GM23338 (cell line): Measurements from ENCODE around the gene C9orf85.

ENCODE experiments used
- CTCF ChIP-seq, 2 experiments: fragments of 200-600 bp in 1 of 2; sonication (generic) in 1 of 2; conservative IDR thresholded peaks; 2 replicates each; pipeline versions ENCODE4 v1.5.1 to v1.6.1; 2016 to 2017; ENCODE audit warnings: antibody characterized with exemption in 2 of 2, low read depth in 2 of 2, mild to moderate bottlenecking in 2 of 2, moderate library complexity in 1 of 2
- ETS1 ChIP-seq: IDR thresholded peaks from 2 replicates; pipeline ENCODE4 v1.6.1; 2016; ENCODE audit warnings: antibody characterized with exemption
- EZH2 ChIP-seq: fragments of 200-600 bp; sonication (generic); IDR thresholded peaks from one replicate; pipeline ENCODE4 v1.8.0; 2017; ENCODE audit warnings: antibody characterized with exemption, mild to moderate bottlenecking, low read depth; ENCODE audit not compliant: unreplicated experiment
- EZH2phosphoT487 ChIP-seq: fragments of 200-600 bp; sonication (generic); IDR thresholded peaks from one replicate; pipeline ENCODE4 v1.8.1; 2018; ENCODE audit warnings: antibody characterized with exemption; ENCODE audit not compliant: unreplicated experiment
- JUNB ChIP-seq: IDR thresholded peaks from one replicate; pipeline ENCODE4 v1.6.1; 2016; ENCODE audit warnings: antibody characterized with exemption; ENCODE audit not compliant: unreplicated experiment
- POLR2AphosphoS5 ChIP-seq: IDR thresholded peaks from 2 replicates; pipeline ENCODE4 v1.6.1; 2016; ENCODE audit warnings: antibody characterized with exemption, low read depth
- STAT1 ChIP-seq: IDR thresholded peaks from one replicate; pipeline ENCODE4 v1.6.1; 2016; ENCODE audit warnings: antibody characterized with exemption; ENCODE audit not compliant: unreplicated experiment
- ZNF114 ChIP-seq: fragments of 250-450 bp; sonication (Bioruptor Pico); IDR thresholded peaks from 2 replicates; pipeline ENCODE4 v1.5.0; 2020; ENCODE audit warnings: mild to moderate bottlenecking, moderate library complexity
- ZNF331 ChIP-seq: fragments of 250-450 bp; sonication (Bioruptor Pico); IDR thresholded peaks from 2 replicates; pipeline ENCODE4 v1.5.0; 2020; ENCODE audit warnings: low read depth, mild to moderate bottlenecking, moderate library complexity
- TF ChIP-seq, protein P1 (sequence below): IDR thresholded peaks from one replicate; pipeline ENCODE4 v1.6.1; 2018; ENCODE audit warnings: antibody characterized with exemption; ENCODE audit not compliant: unreplicated experiment

GRCh38 chr9:71962328-71962727 lies 50.9 kb downstream of the C9orf85 start:
- TF ChIP-seq EZH2 (no peak), CTCF (conservative IDR thresholded peaks at IDR 0.05; ENCODE audit: low read depth in 2 of 2) (no peak), STAT1 (no peak), EZH2phosphoT487 (no peak), ZNF331 (CRISPR knock-in tag) (no peak), JUNB (no peak), POLR2AphosphoS5 (no peak), ZNF114 (CRISPR knock-in tag) (no peak), ETS1 (no peak)
- TF ChIP-seq, protein P1, sequence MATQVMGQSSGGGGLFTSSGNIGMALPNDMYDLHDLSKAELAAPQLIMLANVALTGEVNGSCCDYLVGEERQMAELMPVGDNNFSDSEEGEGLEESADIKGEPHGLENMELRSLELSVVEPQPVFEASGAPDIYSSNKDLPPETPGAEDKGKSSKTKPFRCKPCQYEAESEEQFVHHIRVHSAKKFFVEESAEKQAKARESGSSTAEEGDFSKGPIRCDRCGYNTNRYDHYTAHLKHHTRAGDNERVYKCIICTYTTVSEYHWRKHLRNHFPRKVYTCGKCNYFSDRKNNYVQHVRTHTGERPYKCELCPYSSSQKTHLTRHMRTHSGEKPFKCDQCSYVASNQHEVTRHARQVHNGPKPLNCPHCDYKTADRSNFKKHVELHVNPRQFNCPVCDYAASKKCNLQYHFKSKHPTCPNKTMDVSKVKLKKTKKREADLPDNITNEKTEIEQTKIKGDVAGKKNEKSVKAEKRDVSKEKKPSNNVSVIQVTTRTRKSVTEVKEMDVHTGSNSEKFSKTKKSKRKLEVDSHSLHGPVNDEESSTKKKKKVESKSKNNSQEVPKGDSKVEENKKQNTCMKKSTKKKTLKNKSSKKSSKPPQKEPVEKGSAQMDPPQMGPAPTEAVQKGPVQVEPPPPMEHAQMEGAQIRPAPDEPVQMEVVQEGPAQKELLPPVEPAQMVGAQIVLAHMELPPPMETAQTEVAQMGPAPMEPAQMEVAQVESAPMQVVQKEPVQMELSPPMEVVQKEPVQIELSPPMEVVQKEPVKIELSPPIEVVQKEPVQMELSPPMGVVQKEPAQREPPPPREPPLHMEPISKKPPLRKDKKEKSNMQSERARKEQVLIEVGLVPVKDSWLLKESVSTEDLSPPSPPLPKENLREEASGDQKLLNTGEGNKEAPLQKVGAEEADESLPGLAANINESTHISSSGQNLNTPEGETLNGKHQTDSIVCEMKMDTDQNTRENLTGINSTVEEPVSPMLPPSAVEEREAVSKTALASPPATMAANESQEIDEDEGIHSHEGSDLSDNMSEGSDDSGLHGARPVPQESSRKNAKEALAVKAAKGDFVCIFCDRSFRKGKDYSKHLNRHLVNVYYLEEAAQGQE, result no peak
